ENCODE results near the gene FAH.

Gene FAH

DNA sequence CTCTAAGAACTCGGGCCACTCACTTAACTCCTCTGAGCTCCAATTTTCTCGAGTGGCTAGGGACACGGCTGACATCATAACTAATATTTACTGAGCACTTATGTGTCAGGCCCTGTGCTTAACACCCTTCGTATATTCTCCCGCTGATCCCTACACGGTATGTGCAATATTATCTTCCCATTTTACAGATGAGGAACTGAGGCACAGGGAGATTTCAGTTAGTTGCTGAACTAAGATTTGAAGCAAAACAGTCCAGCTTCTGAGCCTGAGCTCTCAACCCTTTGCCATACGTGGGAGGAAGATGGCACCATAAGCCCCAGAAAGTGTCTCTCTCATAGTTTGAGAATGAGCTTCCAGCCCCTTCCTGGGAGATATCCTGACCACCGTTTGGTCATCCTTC is 19.6 kb downstream of the FAH start:
- TF ChIP-seq, protein P1, sequence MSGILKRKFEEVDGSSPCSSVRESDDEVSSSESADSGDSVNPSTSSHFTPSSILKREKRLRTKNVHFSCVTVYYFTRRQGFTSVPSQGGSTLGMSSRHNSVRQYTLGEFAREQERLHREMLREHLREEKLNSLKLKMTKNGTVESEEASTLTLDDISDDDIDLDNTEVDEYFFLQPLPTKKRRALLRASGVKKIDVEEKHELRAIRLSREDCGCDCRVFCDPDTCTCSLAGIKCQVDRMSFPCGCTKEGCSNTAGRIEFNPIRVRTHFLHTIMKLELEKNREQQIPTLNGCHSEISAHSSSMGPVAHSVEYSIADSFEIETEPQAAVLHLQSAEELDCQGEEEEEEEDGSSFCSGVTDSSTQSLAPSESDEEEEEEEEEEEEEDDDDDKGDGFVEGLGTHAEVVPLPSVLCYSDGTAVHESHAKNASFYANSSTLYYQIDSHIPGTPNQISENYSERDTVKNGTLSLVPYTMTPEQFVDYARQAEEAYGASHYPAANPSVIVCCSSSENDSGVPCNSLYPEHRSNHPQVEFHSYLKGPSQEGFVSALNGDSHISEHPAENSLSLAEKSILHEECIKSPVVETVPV (CRISPR knock-in tag; IDR thresholded peaks at IDR 0.05), result no peak
- TF ChIP-seq RARB (CRISPR knock-in tag; IDR thresholded peaks at IDR 0.05) (no peak), ESRRG (CRISPR knock-in tag; IDR thresholded peaks at IDR 0.05) (no peak), ARNTL (CRISPR knock-in tag; IDR thresholded peaks at IDR 0.05; ENCODE audit: borderline replicate concordance, low read depth) (no peak), ZNF8 (CRISPR knock-in tag; IDR thresholded peaks at IDR 0.05) (no peak)
- no peak for ATAC-seq

GRCh38 chr15:80173022-80173759 is 20.4 kb downstream of the FAH start:
- ATAC-seq, result peak; percentile 90

GRCh38 chr15:80174017-80174746 is 21.4 kb downstream of the FAH start:
- ATAC-seq, result peak; percentile 81
- TF ChIP-seq GLIS3 (CRISPR knock-in tag; IDR thresholded peaks at IDR 0.05) (no peak), TCF4 (CRISPR knock-in tag; IDR thresholded peaks at IDR 0.05; ENCODE audit: borderline replicate concordance) (no peak), RARB (CRISPR knock-in tag; IDR thresholded peaks at IDR 0.05) (no peak), CREB5 (CRISPR knock-in tag; IDR thresholded peaks at IDR 0.05; ENCODE audit: low read depth) (no peak), SNAI2 (CRISPR knock-in tag; IDR thresholded peaks at IDR 0.05) (no peak)

More at GRCh38 chr15:80173022-80173759, 20.4 kb downstream of the FAH start:
- TF ChIP-seq BACH2 (CRISPR knock-in tag; IDR thresholded peaks at IDR 0.05; ENCODE audit: borderline replicate concordance), result no peak
- TF ChIP-seq CSDC2 (CRISPR knock-in tag; IDR thresholded peaks at IDR 0.05), result no peak
- TF ChIP-seq ZNF70 (CRISPR knock-in tag; IDR thresholded peaks at IDR 0.05), result no peak
- no peak for TF ChIP-seq ZNF8 (CRISPR knock-in tag; IDR thresholded peaks at IDR 0.05)
- no peak for TF ChIP-seq ZFP30 (CRISPR knock-in tag; IDR thresholded peaks at IDR 0.05)
- TF ChIP-seq, protein P2, sequence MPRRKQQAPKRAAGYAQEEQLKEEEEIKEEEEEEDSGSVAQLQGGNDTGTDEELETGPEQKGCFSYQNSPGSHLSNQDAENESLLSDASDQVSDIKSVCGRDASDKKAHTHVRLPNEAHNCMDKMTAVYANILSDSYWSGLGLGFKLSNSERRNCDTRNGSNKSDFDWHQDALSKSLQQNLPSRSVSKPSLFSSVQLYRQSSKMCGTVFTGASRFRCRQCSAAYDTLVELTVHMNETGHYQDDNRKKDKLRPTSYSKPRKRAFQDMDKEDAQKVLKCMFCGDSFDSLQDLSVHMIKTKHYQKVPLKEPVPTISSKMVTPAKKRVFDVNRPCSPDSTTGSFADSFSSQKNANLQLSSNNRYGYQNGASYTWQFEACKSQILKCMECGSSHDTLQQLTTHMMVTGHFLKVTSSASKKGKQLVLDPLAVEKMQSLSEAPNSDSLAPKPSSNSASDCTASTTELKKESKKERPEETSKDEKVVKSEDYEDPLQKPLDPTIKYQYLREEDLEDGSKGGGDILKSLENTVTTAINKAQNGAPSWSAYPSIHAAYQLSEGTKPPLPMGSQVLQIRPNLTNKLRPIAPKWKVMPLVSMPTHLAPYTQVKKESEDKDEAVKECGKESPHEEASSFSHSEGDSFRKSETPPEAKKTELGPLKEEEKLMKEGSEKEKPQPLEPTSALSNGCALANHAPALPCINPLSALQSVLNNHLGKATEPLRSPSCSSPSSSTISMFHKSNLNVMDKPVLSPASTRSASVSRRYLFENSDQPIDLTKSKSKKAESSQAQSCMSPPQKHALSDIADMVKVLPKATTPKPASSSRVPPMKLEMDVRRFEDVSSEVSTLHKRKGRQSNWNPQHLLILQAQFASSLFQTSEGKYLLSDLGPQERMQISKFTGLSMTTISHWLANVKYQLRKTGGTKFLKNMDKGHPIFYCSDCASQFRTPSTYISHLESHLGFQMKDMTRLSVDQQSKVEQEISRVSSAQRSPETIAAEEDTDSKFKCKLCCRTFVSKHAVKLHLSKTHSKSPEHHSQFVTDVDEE (CRISPR knock-in tag; IDR thresholded peaks at IDR 0.05), result no peak
- TF ChIP-seq GLIS3 (CRISPR knock-in tag; IDR thresholded peaks at IDR 0.05), result no peak

DNA sequence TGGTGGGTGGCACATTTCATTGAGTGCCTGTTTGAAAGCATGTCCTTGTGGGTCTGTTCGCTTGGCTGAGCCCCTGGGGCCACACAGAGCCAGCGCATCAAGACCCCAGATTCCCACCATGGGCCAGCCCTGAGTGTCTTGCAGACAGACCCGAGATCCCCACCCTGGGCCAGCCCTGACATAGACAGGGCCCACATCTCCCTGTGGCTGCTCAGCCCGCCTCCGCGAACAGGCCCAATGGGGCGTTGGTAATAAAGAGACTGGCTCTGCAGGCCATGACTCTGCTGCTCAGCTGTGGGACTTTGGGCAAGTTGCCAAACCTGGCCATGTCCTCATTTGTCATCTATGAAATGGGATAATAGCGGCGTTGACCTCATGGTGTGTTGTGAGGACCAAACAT is 22.6 kb downstream of the FAH start:
- TF ChIP-seq CSDC2 (CRISPR knock-in tag; IDR thresholded peaks at IDR 0.05), result no peak
- TF ChIP-seq ARNTL (CRISPR knock-in tag; IDR thresholded peaks at IDR 0.05; ENCODE audit: borderline replicate concordance, low read depth), result no peak
- no peak for TF ChIP-seq ESRRG (CRISPR knock-in tag; IDR thresholded peaks at IDR 0.05)
- TF ChIP-seq BACH2 (CRISPR knock-in tag; IDR thresholded peaks at IDR 0.05; ENCODE audit: borderline replicate concordance), result no peak
- no peak for TF ChIP-seq OSR1 (CRISPR knock-in tag; IDR thresholded peaks at IDR 0.05)
- no peak for ATAC-seq

- ATAC-seq, result no peak
- TF ChIP-seq BACH2 (CRISPR knock-in tag; IDR thresholded peaks at IDR 0.05; ENCODE audit: borderline replicate concordance), result no peak
- TF ChIP-seq ZNF565 (CRISPR knock-in tag; conservative IDR thresholded peaks at IDR 0.05; ENCODE audit: low read depth), result no peak
- no peak for TF ChIP-seq GLIS3 (CRISPR knock-in tag; IDR thresholded peaks at IDR 0.05)
- TF ChIP-seq CSDC2 (CRISPR knock-in tag; IDR thresholded peaks at IDR 0.05), result no peak
- no peak for TF ChIP-seq PPARA (CRISPR knock-in tag; IDR thresholded peaks at IDR 0.05; ENCODE audit: borderline replicate concordance)
- TF ChIP-seq, protein P2 (CRISPR knock-in tag; IDR thresholded peaks at IDR 0.05), result no peak
- no peak for TF ChIP-seq OSR1 (CRISPR knock-in tag; IDR thresholded peaks at IDR 0.05)
- TF ChIP-seq, protein P1 (CRISPR knock-in tag; IDR thresholded peaks at IDR 0.05), result no peak
- TF ChIP-seq PATZ1 (CRISPR knock-in tag; IDR thresholded peaks at IDR 0.05; ENCODE audit: borderline replicate concordance), result no peak
- no peak for TF ChIP-seq TOX (CRISPR knock-in tag; IDR thresholded peaks at IDR 0.05; ENCODE audit: borderline replicate concordance)
- no peak for TF ChIP-seq ESRRG (CRISPR knock-in tag; IDR thresholded peaks at IDR 0.05)
These were observed 23.6 kb downstream of the FAH start for GRCh38 chr15:80176443-80176842.
